Measurements from ENCODE around the gene PKN3.

The PKN3 gene

DNA sequence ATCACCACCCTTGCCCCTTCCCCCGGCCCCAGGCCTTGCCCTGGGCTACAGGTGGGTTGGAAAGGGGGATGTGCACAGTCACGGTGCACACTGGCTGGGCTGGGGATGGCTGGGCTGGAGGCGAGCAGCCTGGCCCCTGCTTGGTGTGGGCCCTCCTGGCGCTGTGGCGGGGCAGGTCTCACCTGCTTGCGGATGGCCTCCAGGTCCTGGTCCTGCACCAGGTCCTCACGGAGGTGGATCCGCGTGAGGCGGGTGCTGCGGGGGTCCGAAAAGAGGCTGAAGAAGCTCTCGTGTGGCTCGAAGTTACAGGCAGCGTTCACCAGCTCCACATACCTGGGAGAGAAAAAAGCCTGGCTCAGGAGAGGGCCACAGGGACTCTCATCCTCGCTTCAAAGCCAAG lies 51.3 kb downstream of the PKN3 start:
- TF ChIP-seq, protein P1, sequence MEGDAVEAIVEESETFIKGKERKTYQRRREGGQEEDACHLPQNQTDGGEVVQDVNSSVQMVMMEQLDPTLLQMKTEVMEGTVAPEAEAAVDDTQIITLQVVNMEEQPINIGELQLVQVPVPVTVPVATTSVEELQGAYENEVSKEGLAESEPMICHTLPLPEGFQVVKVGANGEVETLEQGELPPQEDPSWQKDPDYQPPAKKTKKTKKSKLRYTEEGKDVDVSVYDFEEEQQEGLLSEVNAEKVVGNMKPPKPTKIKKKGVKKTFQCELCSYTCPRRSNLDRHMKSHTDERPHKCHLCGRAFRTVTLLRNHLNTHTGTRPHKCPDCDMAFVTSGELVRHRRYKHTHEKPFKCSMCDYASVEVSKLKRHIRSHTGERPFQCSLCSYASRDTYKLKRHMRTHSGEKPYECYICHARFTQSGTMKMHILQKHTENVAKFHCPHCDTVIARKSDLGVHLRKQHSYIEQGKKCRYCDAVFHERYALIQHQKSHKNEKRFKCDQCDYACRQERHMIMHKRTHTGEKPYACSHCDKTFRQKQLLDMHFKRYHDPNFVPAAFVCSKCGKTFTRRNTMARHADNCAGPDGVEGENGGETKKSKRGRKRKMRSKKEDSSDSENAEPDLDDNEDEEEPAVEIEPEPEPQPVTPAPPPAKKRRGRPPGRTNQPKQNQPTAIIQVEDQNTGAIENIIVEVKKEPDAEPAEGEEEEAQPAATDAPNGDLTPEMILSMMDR (IDR thresholded peaks at IDR 0.05): no peak

DNA sequence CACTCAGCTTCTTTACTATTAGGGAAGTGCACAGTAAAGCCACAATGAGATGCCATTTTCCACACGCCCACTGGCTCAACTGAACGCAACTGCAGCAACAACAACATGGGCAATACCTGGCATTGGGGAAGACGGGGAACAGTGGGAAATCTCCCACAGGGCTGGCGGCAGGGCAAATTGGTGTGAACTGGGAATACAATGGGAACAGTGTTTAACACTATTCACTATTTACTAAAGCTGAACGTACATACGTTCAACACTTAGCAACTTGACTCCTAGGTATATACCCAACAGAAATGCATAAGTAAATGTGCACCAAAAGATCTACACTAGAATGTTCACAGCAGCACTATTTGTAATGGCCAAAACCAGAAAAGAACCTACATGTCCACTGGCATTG lies 55.3 kb downstream of the PKN3 start:
- TF ChIP-seq, protein P1 (IDR thresholded peaks at IDR 0.05): no peak

DNA sequence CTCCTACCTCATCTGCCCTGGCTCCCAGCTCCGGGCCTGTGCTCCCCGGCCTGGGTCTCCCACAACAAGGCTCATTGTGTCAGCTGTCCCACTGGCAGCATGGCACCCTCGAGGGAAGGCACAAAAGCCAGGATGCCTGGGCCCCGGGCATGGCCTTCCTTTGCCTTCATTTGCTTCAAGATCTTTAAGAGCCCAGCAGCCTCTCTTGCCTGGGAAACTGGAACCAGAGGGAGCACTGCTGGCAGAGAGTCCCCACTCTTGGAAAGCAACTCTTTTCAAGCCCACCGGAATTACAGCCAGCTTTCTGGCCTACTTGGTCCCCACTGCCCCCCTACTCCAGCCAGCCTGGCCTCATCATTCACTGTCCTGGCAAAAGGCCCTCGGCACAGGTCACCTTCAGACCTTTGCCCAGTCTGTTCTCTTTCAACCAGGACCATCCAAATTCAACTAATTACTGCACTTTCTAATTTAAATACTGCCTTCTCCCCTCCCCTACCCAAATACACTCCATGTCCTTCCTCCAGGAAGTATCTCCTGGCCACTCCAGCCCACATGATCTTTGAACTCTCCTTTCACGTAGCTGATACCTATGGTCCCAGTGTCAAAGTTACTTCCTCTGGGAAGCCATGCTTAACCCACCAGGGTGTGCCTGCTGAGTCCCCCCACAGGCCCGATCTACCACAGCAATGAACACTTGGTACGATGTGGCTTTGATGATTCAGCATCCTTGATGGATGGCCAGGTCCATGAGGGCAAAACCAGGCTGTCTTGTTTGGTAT lies 60.6 kb downstream of the PKN3 start:
- TF ChIP-seq, protein P1 (IDR thresholded peaks at IDR 0.05): no peak

DNA sequence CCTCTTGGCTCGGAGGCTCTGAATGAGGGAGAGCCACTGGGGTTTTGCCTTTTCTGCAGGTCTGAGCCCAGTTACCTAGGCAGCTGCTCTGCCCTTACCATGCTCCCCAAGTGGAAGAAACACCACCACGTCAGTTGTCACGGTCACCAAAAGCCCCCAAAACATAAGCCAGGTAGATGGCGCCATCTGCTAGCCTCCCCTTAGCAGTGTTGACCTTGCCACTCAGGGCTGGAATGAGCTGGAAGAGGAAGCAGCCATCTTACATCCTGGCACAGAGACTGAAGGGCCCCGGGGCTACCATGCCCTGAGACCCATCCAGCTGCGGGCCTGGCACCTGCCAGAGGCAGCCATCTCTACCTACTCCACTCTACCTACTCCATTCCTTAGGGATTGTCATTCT lies 62.1 kb downstream of the PKN3 start:
- TF ChIP-seq, protein P1 (IDR thresholded peaks at IDR 0.05): no peak

DNA sequence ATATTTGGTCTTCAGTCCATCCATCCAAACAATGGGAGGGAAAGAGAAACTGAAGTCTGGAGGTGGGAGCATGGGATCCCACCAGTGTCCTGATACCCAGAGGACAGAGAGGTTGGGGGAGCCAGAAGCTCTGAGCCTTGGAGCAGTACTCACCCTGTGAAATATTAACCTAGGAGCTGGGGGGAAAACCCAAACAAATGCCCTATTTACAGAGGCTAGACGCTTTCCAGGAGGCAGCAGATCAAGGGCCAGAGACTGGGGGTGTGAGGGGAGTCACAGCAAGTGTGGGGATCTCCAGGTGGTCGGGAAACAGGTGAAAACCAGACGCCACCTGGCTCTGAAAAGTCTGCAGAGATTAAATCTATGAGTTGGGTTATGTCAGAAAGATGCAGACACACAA lies 63.2 kb downstream of the PKN3 start:
- TF ChIP-seq, protein P1 (IDR thresholded peaks at IDR 0.05): no peak

DNA sequence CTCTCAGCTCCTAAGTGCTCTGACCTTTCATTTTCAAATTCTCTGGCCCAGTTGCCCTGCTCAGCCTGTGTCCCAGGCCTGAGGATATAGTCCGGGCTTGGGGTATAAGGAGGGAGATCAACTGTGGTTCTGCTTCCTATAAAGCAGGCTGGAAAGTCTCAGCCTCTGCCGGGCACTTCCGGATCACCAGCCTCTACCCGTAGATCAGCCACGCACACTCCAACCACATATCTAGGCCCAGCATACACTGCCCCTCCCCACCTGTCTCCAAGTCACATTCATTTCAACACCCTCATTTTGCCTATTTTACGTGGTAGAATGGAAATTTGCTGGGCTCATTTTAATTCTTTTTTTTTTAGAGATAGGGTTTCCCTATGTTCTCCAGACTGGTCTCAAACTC lies 66.3 kb downstream of the PKN3 start:
- TF ChIP-seq, protein P1 (IDR thresholded peaks at IDR 0.05): no peak

All from LNCAP (cell line).